HepG2 (cell line): ENCODE measurements around the gene MAP3K3. TPM values are rescaled to one million over a fixed set of nuclear protein-coding genes. Genes with fewer than 3 reads are reported as not detected.

Source experiments
- ATAC-seq: fragments of 200-7000 bp; cut with Tn5 transposase; 3 replicates; pipeline ENCODE4 v1.9.1; 2020; ENCODE audit warnings: mild to moderate bottlenecking, moderate library complexity
- BruUV-seq: library from RNA; stranded (reverse); fragments of 400-500 nt; replicated peaks from 2 replicates; lab custom pipeline; 2021; lab: Mats Ljungman, UMichigan
- CTCF ChIA-PET: fragments of 300-600 bp; formaldehyde crosslinking; extraction: SDS; loops from one replicate; lab custom pipeline; 2021; ENCODE audit warnings: low total read pairs, inconsistent platforms, low intra/inter-chr PET ratio; lab: Yijun Ruan, JAX
- POLR2A ChIA-PET: fragments of 350-600 bp; sonication (Branson Sonifier 250); formaldehyde crosslinking; loops from one replicate; lab custom pipeline; 2020; ENCODE audit warnings: antibody characterized with exemption, inconsistent platforms; lab: Yijun Ruan, JAX
- DNase-seq: peaks from one replicate; pipeline ENCODE4 v3.0.0-alpha.2; 2015; ENCODE audit warnings: low spot score
- FAIRE-seq: peaks from 3 replicates; lab custom pipeline; 2011; peaks lifted over from hg19 to GRCh38; lab: Jason Lieb, UNC
- H2AFZ ChIP-seq: one replicate; pipeline ENCODE4 v1.6.1; 2011; ENCODE audit warnings: low read length, inconsistent platforms
- H3K27ac ChIP-seq: fragments of 300-600 bp; 3 replicates; pipeline ENCODE4 v1.8.0; 2011; ENCODE audit warnings: mixed run types, mild to moderate bottlenecking, mixed read lengths, low read length, inconsistent platforms; ENCODE audit not compliant: insufficient read depth; ENCODE audit errors: extremely low read length
- H3K27me3 ChIP-seq, 2 experiments: fragments of 200-600 bp in 1 of 2; 2 replicates in 1 of 2; 3 replicates in 1 of 2; pipeline versions ENCODE4 v1.6.0 to v1.8.0; 2011; ENCODE audit warnings: low read length in 2 of 2, mild to moderate bottlenecking in 2 of 2, moderate library complexity in 2 of 2, inconsistent platforms in 1 of 2; ENCODE audit not compliant: insufficient read depth in 2 of 2, control insufficient read depth in 1 of 2
- H3K36me3 ChIP-seq, 2 experiments: fragments of 200-600 bp in 1 of 2; replicated peaks in 1 of 2; 2 replicates in 1 of 2; 3 replicates in 1 of 2; pipeline versions ENCODE4 v1.5.1 to v1.8.0; 2011; ENCODE audit warnings: low read length in 2 of 2, inconsistent platforms in 1 of 2; ENCODE audit not compliant: insufficient read depth in 2 of 2, control insufficient read depth in 1 of 2
- H3K4me1 ChIP-seq: 2 replicates; pipeline ENCODE4 v1.5.1; 2012; ENCODE audit warnings: low read length, inconsistent platforms; ENCODE audit not compliant: insufficient read depth
- H3K4me2 ChIP-seq: 2 replicates; pipeline ENCODE4 v1.6.0; 2011; ENCODE audit warnings: low read depth, low read length, inconsistent platforms
- H3K4me3 ChIP-seq, 3 experiments: fragments of 200-600 bp in 1 of 3; sonication (generic), shearing (Covaris generic) in 1 of 3; replicated peaks in 1 of 3; 2 replicates each; pipeline ENCODE4 v1.5.1; 2011 to 2016; ENCODE audit warnings: low read length in 3 of 3, inconsistent platforms in 2 of 3, low read depth in 2 of 3, mild to moderate bottlenecking in 2 of 3, control low read depth in 1 of 3, mixed read lengths in 1 of 3; ENCODE audit not compliant: insufficient read depth in 1 of 3
- H3K79me2 ChIP-seq: one replicate; pipeline ENCODE4 v1.6.1; 2011; ENCODE audit warnings: low read length, inconsistent platforms; ENCODE audit not compliant: insufficient read depth
- H3K9ac ChIP-seq: 2 replicates; pipeline ENCODE4 v1.6.0; 2011; ENCODE audit warnings: mild to moderate bottlenecking, low read depth, low read length, inconsistent platforms; ENCODE audit not compliant: insufficient read depth
- H3K9me3 ChIP-seq: 2 replicates; pipeline ENCODE4 v1.5.1; 2012; ENCODE audit warnings: mild to moderate bottlenecking, low read length
- H4K20me1 ChIP-seq: 2 replicates; pipeline ENCODE4 v1.6.0; 2011; ENCODE audit warnings: inconsistent platforms, mild to moderate bottlenecking, low read length, moderate library complexity; ENCODE audit not compliant: insufficient read depth
- ARID2 ChIP-seq: sonication (generic); formaldehyde crosslinking; IDR thresholded peaks from 2 replicates; pipeline ENCODE4 v1.8.1; 2022; ENCODE audit warnings: mild to moderate bottlenecking, missing genetic modification reagents, borderline replicate concordance
- CCDC6 ChIP-seq: sonication (generic); formaldehyde crosslinking; IDR thresholded peaks from 2 replicates; pipeline ENCODE4 v1.8.1; 2022; ENCODE audit warnings: mild to moderate bottlenecking, missing genetic modification reagents, moderate library complexity
- DPF2 ChIP-seq: sonication (generic); formaldehyde crosslinking; IDR thresholded peaks from 2 replicates; pipeline ENCODE4 v1.4.0; 2020; ENCODE audit warnings: mild to moderate bottlenecking, low read depth, missing genetic modification reagents, borderline replicate concordance
- HDAC1 ChIP-seq: sonication (generic); formaldehyde crosslinking; IDR thresholded peaks from 2 replicates; pipeline ENCODE4 v1.5.1; 2020; ENCODE audit warnings: mild to moderate bottlenecking, missing genetic modification reagents
- RCOR2 ChIP-seq: IDR thresholded peaks from 2 replicates; pipeline ENCODE4 v1.6.1; 2016; ENCODE audit warnings: missing biosample characterization, missing genetic modification reagents
- TARDBP ChIP-seq: sonication (generic); formaldehyde crosslinking; IDR thresholded peaks from 2 replicates; pipeline ENCODE4 v1.8.0; 2022; ENCODE audit warnings: mild to moderate bottlenecking, missing genetic modification reagents
- ZNF407 ChIP-seq: sonication (generic); formaldehyde crosslinking; IDR thresholded peaks from one replicate; pipeline ENCODE4 v1.5.1; 2020; ENCODE audit warnings: mild to moderate bottlenecking, missing genetic modification reagents; ENCODE audit errors: not compliant biosample characterization
- ZNF546 ChIP-seq: sonication (generic); formaldehyde crosslinking; conservative IDR thresholded peaks from 2 replicates; pipeline ENCODE4 v1.8.1; 2023; ENCODE audit warnings: mild to moderate bottlenecking, missing genetic modification reagents
- ZNF670 ChIP-seq: sonication (generic); formaldehyde crosslinking; IDR thresholded peaks from 2 replicates; pipeline ENCODE4 v1.8.0; 2022; ENCODE audit warnings: mild to moderate bottlenecking, missing genetic modification reagents, borderline replicate concordance
- ZSCAN9 ChIP-seq: IDR thresholded peaks from 2 replicates; pipeline ENCODE4 v1.6.1; 2016; ENCODE audit warnings: borderline replicate concordance
- WGBS: methylation state at CpG from one replicate; pipeline ENCODE4 v1.1.6; 2017; ENCODE audit warnings: low lambda C conversion rate; 5-methylcytosine and 5-hydroxymethylcytosine counted together
- in situ Hi-C: cut with HindIII; loops from 2 replicates; pipeline ENCODE4 v1.10.0; 2017; ENCODE audit warnings: low pct_unique_long_range_greater_than_20kb; ENCODE audit not compliant: extremely low pct_ligation_motif_present
- intact Hi-C: fragments of 100-400 bp; cut with micrococcal nuclease; formaldehyde crosslinking; loops from one replicate; pipeline ENCODE4 v1.10.0; 2022; ENCODE audit not compliant: unreplicated experiment
- polyA plus RNA-seq, 8 experiments: library from polyadenylated mRNA; depleted of rRNA in 3 of 8; stranded (reverse) in 7 of 8; unstranded in 1 of 8; fragments of >200 nt; fragmentation: Illumina TruSeq in 4 of 8; extraction: Trizol in 4 of 8; gene quantifications; 2 replicates each; pipeline versions ENCODE4 v1.2.1 to v1.2.3, GENCODE V29; 2011 to 2016; ENCODE audit warnings: low read depth in 4 of 8, missing spikeins in 1 of 8, mixed read lengths in 1 of 8; ENCODE audit not compliant: insufficient read depth in 1 of 8
- total RNA-seq, 5 experiments: library from RNA; depleted of rRNA; stranded (reverse); fragments of >200 nt; fragmentation: Illumina TruSeq; extraction: Trizol; gene quantifications; 2 replicates each; pipeline ENCODE4 v1.2.3, GENCODE V29; 2016; ENCODE audit warnings: low read depth in 1 of 5
- TF ChIP-seq, protein P1 (sequence below): sonication (generic); formaldehyde crosslinking; IDR thresholded peaks from 2 replicates; pipeline ENCODE4 v1.5.0; 2020; ENCODE audit warnings: mild to moderate bottlenecking, missing genetic modification reagents

MAP3K3 gene
- total and polyA plus RNA-seq, 2 of the 13 experiments (the other 11 are each of a cell fraction or from before 2014, with no cell fraction given): 17.7 to 21.8 TPM

- BruUV-seq: no TSS peak
- 97% methylated on average over 4 of the region's 4 CpGs for WGBS
- H3K79me2 ChIP-seq: no peaks in the 10 kb centered on the region
- intact Hi-C loops: no loop called here
- H3K4me3 ChIP-seq: no peak overlapping the region
- H3K36me3 ChIP-seq: peaks cover 3 to 13% of the 10 kb centered on the region in 2 experiments; a peak in 4 of 5 replicates
- H3K9me3 ChIP-seq: no peaks in the 10 kb centered on the region
- no peak overlapping the region for H3K4me2 ChIP-seq
- no peak for FAIRE-seq
- no peaks in the 10 kb centered on the region for H4K20me1 ChIP-seq
- H3K9ac ChIP-seq: no peak overlapping the region
- CTCF ChIA-PET: no interaction called here
- no peaks in the 10 kb centered on the region for H3K27me3 ChIP-seq
- H3K27ac ChIP-seq: no peak overlapping the region
- no peak for DNase-seq
- no peak for ATAC-seq
- H2AFZ ChIP-seq: no peak overlapping the region
- H3K4me1 ChIP-seq: peaks cover 14% of the 10 kb centered on the region
- POLR2A ChIA-PET: interaction anchor here (1.7 kb wide), 1 partner anchor 20 kb away, joined by 4 read pairs; the partner anchor contains the start of gene MAP3K3
- in situ Hi-C loops: no loop called here
- no peak for TF ChIP-seq ZNF670
- no peak for TF ChIP-seq TARDBP (CRISPR knock-in tag)
- TF ChIP-seq, protein P1, sequence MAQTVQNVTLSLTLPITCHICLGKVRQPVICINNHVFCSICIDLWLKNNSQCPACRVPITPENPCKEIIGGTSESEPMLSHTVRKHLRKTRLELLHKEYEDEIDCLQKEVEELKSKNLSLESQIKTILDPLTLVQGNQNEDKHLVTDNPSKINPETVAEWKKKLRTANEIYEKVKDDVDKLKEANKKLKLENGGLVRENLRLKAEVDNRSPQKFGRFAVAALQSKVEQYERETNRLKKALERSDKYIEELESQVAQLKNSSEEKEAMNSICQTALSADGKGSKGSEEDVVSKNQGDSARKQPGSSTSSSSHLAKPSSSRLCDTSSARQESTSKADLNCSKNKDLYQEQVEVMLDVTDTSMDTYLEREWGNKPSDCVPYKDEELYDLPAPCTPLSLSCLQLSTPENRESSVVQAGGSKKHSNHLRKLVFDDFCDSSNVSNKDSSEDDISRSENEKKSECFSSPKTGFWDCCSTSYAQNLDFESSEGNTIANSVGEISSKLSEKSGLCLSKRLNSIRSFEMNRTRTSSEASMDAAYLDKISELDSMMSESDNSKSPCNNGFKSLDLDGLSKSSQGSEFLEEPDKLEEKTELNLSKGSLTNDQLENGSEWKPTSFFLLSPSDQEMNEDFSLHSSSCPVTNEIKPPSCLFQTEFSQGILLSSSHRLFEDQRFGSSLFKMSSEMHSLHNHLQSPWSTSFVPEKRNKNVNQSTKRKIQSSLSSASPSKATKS (CRISPR knock-in tag): no peak
- no peak for TF ChIP-seq DPF2 (CRISPR knock-in tag)
- no peak for TF ChIP-seq ZSCAN9 (CRISPR knock-in tag)
- TF ChIP-seq ZNF407 (CRISPR knock-in tag): no peak
- no peak for TF ChIP-seq ARID2
- no peak for TF ChIP-seq CCDC6
- no peak for TF ChIP-seq ZNF546 (CRISPR knock-in tag)
- no peak for TF ChIP-seq HDAC1 (CRISPR knock-in tag)
- no peak for TF ChIP-seq RCOR2 (CRISPR knock-in tag)
These were observed 19.7 kb downstream of the MAP3K3 start for GRCh38 chr17:63641692-63642448.
